Stimulated activated naive CD8-positive, alpha-beta T cell treated with anti-CD3 and anti-CD28 coated beads, Interleukin-15, amount 100 ng/mL, for 72 hours (primary cell): Measurements from ENCODE around the gene ZNF543.
"Not testable (repeated sequence)": the region's sequence is repeated elsewhere in the genome, so short reads cannot be mapped to it uniquely, and the experiment has no call there.

Experiments used
- ATAC-seq: fragments of 150-1000 bp; cut with Tn5 transposase; 2 replicates; pipeline ENCODE4 v1.10.0; 2021; ENCODE audit warnings: mild to moderate bottlenecking, moderate library complexity
- DNase-seq, 2 donors: peaks; one replicate each; pipeline ENCODE4 v3.0.0; 2021 to 2022
- H3K27ac Mint-ChIP-seq, 2 donors: one replicate each; pipeline ENCODE4 v1.8.0; 2022; ENCODE audit warnings: mild to moderate bottlenecking in 2 of 2, mixed read lengths in 2 of 2, moderate library complexity in 2 of 2
- H3K27me3 Mint-ChIP-seq: one replicate; pipeline ENCODE4 v1.8.0; 2022; ENCODE audit warnings: mixed read lengths
- H3K4me1 Mint-ChIP-seq: one replicate; pipeline ENCODE4 v1.8.0; 2022; ENCODE audit warnings: mild to moderate bottlenecking, mixed read lengths
- H3K4me3 Mint-ChIP-seq, 2 donors: one replicate each; pipeline ENCODE4 v1.8.0; 2022; ENCODE audit warnings: mild to moderate bottlenecking in 2 of 2, mixed read lengths in 2 of 2, moderate library complexity in 1 of 2
- H3K9me3 Mint-ChIP-seq, 2 donors: one replicate each; pipeline ENCODE4 v1.8.0; 2022; ENCODE audit warnings: mixed read lengths in 2 of 2

Gene ZNF543

GRCh38 chr19:57351867-57352266 is 31.6 kb downstream of the ZNF543 start:
- H3K27ac Mint-ChIP-seq: peak overlapping the region; percentile 92 to 96
- H3K4me1 Mint-ChIP-seq: peaks cover 31% of the 10 kb centered on the region
- H3K27me3 Mint-ChIP-seq: no peaks in the 10 kb centered on the region
- peak overlapping the region; percentile 95 to 99 for H3K4me3 Mint-ChIP-seq
- H3K9me3 Mint-ChIP-seq: peaks cover 42 to 50% of the 10 kb centered on the region in 2 donors
- DNase-seq (no peak), ATAC-seq (no peak)

- DNase-seq (no peak), ATAC-seq (no peak)
- H3K27ac Mint-ChIP-seq: no peak overlapping the region
- H3K9me3 Mint-ChIP-seq: peaks cover 46 to 58% of the 10 kb centered on the region in 2 donors
- no peak overlapping the region for H3K4me3 Mint-ChIP-seq
- H3K27me3 Mint-ChIP-seq: no peaks in the 10 kb centered on the region
- H3K4me1 Mint-ChIP-seq: peaks cover 26% of the 10 kb centered on the region
Measured at GRCh38 chr19:57355916-57356315, 35.6 kb downstream of the ZNF543 start.

GRCh38 chr19:57357406-57357805 is 37.1 kb downstream of the ZNF543 start:
- Mint-ChIP-seq H3K4me1 (peaks cover 12% of the 10 kb centered on the region), H3K9me3 (peaks cover 41 to 44% of the 10 kb centered on the region in 2 donors), H3K27ac (no peak overlapping the region), H3K4me3 (no peak overlapping the region), H3K27me3 (no peaks in the 10 kb centered on the region)
- ATAC-seq (no peak), DNase-seq (no peak)

GRCh38 chr19:57359300-57359699 is 39.0 kb downstream of the ZNF543 start:
- DNase-seq (no peak), ATAC-seq (no peak)
- peaks cover 40 to 42% of the 10 kb centered on the region in 2 donors for H3K9me3 Mint-ChIP-seq
- H3K27ac Mint-ChIP-seq: no peak overlapping the region
- no peaks in the 10 kb centered on the region for H3K27me3 Mint-ChIP-seq
- no peak overlapping the region for H3K4me3 Mint-ChIP-seq
- H3K4me1 Mint-ChIP-seq: peaks cover 9% of the 10 kb centered on the region

- H3K4me1 Mint-ChIP-seq: peaks cover 11% of the 10 kb centered on the region
- H3K27me3 Mint-ChIP-seq: no peaks in the 10 kb centered on the region
- H3K4me3 Mint-ChIP-seq: peak overlapping the region in 1 of 2 donors; percentile 98
- peaks cover 20 to 24% of the 10 kb centered on the region in 2 donors for H3K9me3 Mint-ChIP-seq
- no peak overlapping the region for H3K27ac Mint-ChIP-seq
- no peak for DNase-seq
- no peak for ATAC-seq
Measured at GRCh38 chr19:57362419-57362818, 42.1 kb downstream of the ZNF543 start.

GRCh38 chr19:57362997-57363687 is 42.9 kb downstream of the ZNF543 start, which contains the start of the genes TRAPPC2B and ZNF547:
Gene TRAPPC2B, plus strand, starts transcription at chr19:57363551. Its CDS starts 1,283 bp downstream, at chr19:57364834.
Gene ZNF547, plus strand, starts transcription at chr19:57363551. Its CDS starts 5,005 bp downstream, at chr19:57368556.
- peak within 1 kb of the TSS; percentile 98 to 99 for H3K4me3 Mint-ChIP-seq
- peak within 1 kb of the TSS; percentile 96 to 99 for H3K27ac Mint-ChIP-seq
- DNase-seq (peak; percentile 94 to 99), ATAC-seq (peak; percentile 96)
- peaks cover 20 to 21% of the 10 kb centered on the region in 2 donors for H3K9me3 Mint-ChIP-seq
- no peaks in the 10 kb centered on the region for H3K27me3 Mint-ChIP-seq
- peaks cover 11% of the 10 kb centered on the region for H3K4me1 Mint-ChIP-seq

- H3K4me1 Mint-ChIP-seq: peaks cover 11% of the 10 kb centered on the region
- H3K4me3 Mint-ChIP-seq: peak overlapping the region; percentile 98 to 99
- no peaks in the 10 kb centered on the region for H3K27me3 Mint-ChIP-seq
- H3K27ac Mint-ChIP-seq: peak overlapping the region; percentile 96 to 99
- DNase-seq: no peak
- peaks cover 23 to 27% of the 10 kb centered on the region in 2 donors for H3K9me3 Mint-ChIP-seq
- peak; percentile 27 for ATAC-seq
Measured at GRCh38 chr19:57363688-57364181, 43.5 kb downstream of the ZNF543 start.

GRCh38 chr19:57366776-57367175 is 46.5 kb downstream of the ZNF543 start:
- Mint-ChIP-seq H3K4me1 (peaks cover 11% of the 10 kb centered on the region), H3K9me3 (peaks cover 34 to 44% of the 10 kb centered on the region in 2 donors), H3K27ac (no peak overlapping the region), H3K4me3 (no peak overlapping the region), H3K27me3 (no peaks in the 10 kb centered on the region)
- DNase-seq: no peak
- ATAC-seq: no peak

- Mint-ChIP-seq H3K4me1 (no peaks in the 10 kb centered on the region), H3K27me3 (no peaks in the 10 kb centered on the region), H3K9me3 (peaks cover 36 to 90% of the 10 kb centered on the region in 2 donors), H3K27ac (no peak overlapping the region), H3K4me3 (no peak overlapping the region)
- no peak for ATAC-seq
- DNase-seq: no peak
Measured at GRCh38 chr19:57374179-57374578, 53.9 kb downstream of the ZNF543 start.

- ATAC-seq, H3K4me1 Mint-ChIP-seq, H3K4me3 Mint-ChIP-seq, H3K27ac Mint-ChIP-seq, DNase-seq, H3K27me3 Mint-ChIP-seq: not testable (repeated sequence)
- peaks cover 37 to 90% of the 10 kb centered on the region in 2 donors for H3K9me3 Mint-ChIP-seq
Measured at GRCh38 chr19:57374647-57375046, 54.4 kb downstream of the ZNF543 start.

- H3K4me1 Mint-ChIP-seq: no peaks in the 10 kb centered on the region
- no peak for DNase-seq
- H3K4me3 Mint-ChIP-seq: no peak overlapping the region
- peaks cover 41 to 90% of the 10 kb centered on the region in 2 donors for H3K9me3 Mint-ChIP-seq
- H3K27me3 Mint-ChIP-seq: no peaks in the 10 kb centered on the region
- no peak overlapping the region for H3K27ac Mint-ChIP-seq
- no peak for ATAC-seq
Measured at GRCh38 chr19:57376151-57376550, 55.9 kb downstream of the ZNF543 start.

- H3K27ac Mint-ChIP-seq: no peak overlapping the region
- H3K27me3 Mint-ChIP-seq: no peaks in the 10 kb centered on the region
- ATAC-seq: no peak
- no peak for DNase-seq
- H3K9me3 Mint-ChIP-seq: peaks cover 41 to 76% of the 10 kb centered on the region in 2 donors
- no peaks in the 10 kb centered on the region for H3K4me1 Mint-ChIP-seq
- H3K4me3 Mint-ChIP-seq: no peak overlapping the region
Measured at GRCh38 chr19:57377498-57378146, 57.4 kb downstream of the ZNF543 start.
